GM12878 (cell line): ENCODE measurements around the gene SLC2A4RG. TPM values are rescaled to one million over a fixed set of nuclear protein-coding genes. Genes with fewer than 3 reads are reported as not detected.

Source experiments
- ATAC-seq: fragments of 200-7000 bp; cut with Tn5 transposase; 3 replicates; pipeline ENCODE4 v1.9.1; 2020; ENCODE audit warnings: mild to moderate bottlenecking, moderate library complexity
- BruUV-seq: library from RNA; stranded (reverse); fragments of 400-500 nt; replicated peaks from 2 replicates; lab custom pipeline; 2021; lab: Mats Ljungman, UMichigan
- CTCF ChIA-PET: fragments of 300-600 bp; sonication (Branson Sonifier 250); formaldehyde crosslinking; extraction: SDS; loops from one replicate; lab custom pipeline; 2021; ENCODE audit warnings: inconsistent platforms; lab: Yijun Ruan, JAX
- POLR2A ChIA-PET: fragments of 350-600 bp; formaldehyde crosslinking; extraction: SDS; loops from one replicate; lab custom pipeline; 2021; ENCODE audit warnings: inconsistent platforms; lab: Charles Lee
- RAD21 ChIA-PET: fragments of 300-600 bp; sonication (Branson Sonifier 250); formaldehyde crosslinking; loops from one replicate; lab custom pipeline; 2023; ENCODE audit warnings: antibody characterized with exemption; ENCODE audit not compliant: unreplicated experiment; lab: Charles Lee
- SMC1A ChIA-PET: fragments of 300-600 bp; sonication (Branson Sonifier 250); formaldehyde crosslinking; loops from one replicate; lab custom pipeline; 2023; ENCODE audit not compliant: unreplicated experiment, uncharacterized antibody; lab: Charles Lee
- DNase-seq: peaks from one replicate; pipeline ENCODE4 v3.0.0-alpha.2; 2011; ENCODE audit warnings: low read depth, low spot score
- FAIRE-seq: peaks from 3 replicates; lab custom pipeline; 2011; peaks lifted over from hg19 to GRCh38; lab: Jason Lieb, UNC
- H2AFZ ChIP-seq: 2 replicates; pipeline ENCODE4 v1.6.0; 2011; ENCODE audit warnings: low read depth, low read length, control low read depth; ENCODE audit not compliant: control insufficient read depth
- H3K27ac ChIP-seq: 2 replicates; pipeline ENCODE4 v1.5.1; 2011; ENCODE audit warnings: control low read depth; ENCODE audit not compliant: control insufficient read depth, insufficient read depth
- H3K27me3 ChIP-seq, 2 experiments: replicated peaks in 1 of 2; 2 replicates each; pipeline versions ENCODE4 v1.6.0 to v1.6.1; 2011; ENCODE audit warnings: low read length in 1 of 2; ENCODE audit not compliant: control insufficient read depth in 2 of 2, insufficient read depth in 2 of 2
- H3K36me3 ChIP-seq, 2 experiments: 2 replicates each; pipeline ENCODE4 v1.5.1; 2011; ENCODE audit warnings: low read length in 1 of 2; ENCODE audit not compliant: control insufficient read depth in 2 of 2, insufficient read depth in 2 of 2
- H3K4me1 ChIP-seq: 2 replicates; pipeline ENCODE4 v1.6.1; 2011; ENCODE audit warnings: mild to moderate bottlenecking, low read length, moderate library complexity, mixed read lengths; ENCODE audit not compliant: control insufficient read depth, insufficient read depth
- H3K4me2 ChIP-seq: 2 replicates; pipeline ENCODE4 v1.6.0; 2011; ENCODE audit warnings: control low read depth; ENCODE audit not compliant: control insufficient read depth, insufficient read depth
- H3K4me3 ChIP-seq: fragments of 200-600 bp; sonication (generic); 2 replicates; pipeline ENCODE4 v1.5.1; 2016
- H3K79me2 ChIP-seq: 2 replicates; pipeline ENCODE4 v1.6.0; 2011; ENCODE audit warnings: low read length; ENCODE audit not compliant: control insufficient read depth, insufficient read depth
- H3K9ac ChIP-seq: 2 replicates; pipeline ENCODE4 v1.8.0; 2011; ENCODE audit warnings: low read length, control low read depth, mixed read lengths; ENCODE audit not compliant: control insufficient read depth, insufficient read depth
- H3K9me3 ChIP-seq: replicated peaks from 3 replicates; pipeline ENCODE4 v1.5.1; 2011; ENCODE audit warnings: mild to moderate bottlenecking, low read length; ENCODE audit not compliant: control insufficient read depth, insufficient read depth
- H4K20me1 ChIP-seq: 2 replicates; pipeline ENCODE4 v1.6.0; 2011; ENCODE audit not compliant: control insufficient read depth, insufficient read depth
- CREM ChIP-seq: IDR thresholded peaks from 2 replicates; pipeline ENCODE4 v1.6.1; 2014; ENCODE audit warnings: antibody characterized with exemption, low read depth
- GATAD2B ChIP-seq: fragments of 450-650 bp; conservative IDR thresholded peaks from 2 replicates; pipeline ENCODE4 v1.6.1; 2017; ENCODE audit warnings: low read depth, mild to moderate bottlenecking, moderate library complexity
- HDGF ChIP-seq: fragments of 450-650 bp; IDR thresholded peaks from 2 replicates; pipeline ENCODE4 v1.6.1; 2016; ENCODE audit warnings: antibody characterized with exemption
- RUNX3 ChIP-seq: IDR thresholded peaks from 2 replicates; pipeline ENCODE4 v1.6.1; 2012; ENCODE audit warnings: low read length, inconsistent platforms
- STAT1 ChIP-seq: fragments of 450-650 bp; conservative IDR thresholded peaks from 2 replicates; pipeline ENCODE4 v1.6.1; 2014; ENCODE audit warnings: antibody characterized with exemption, mild to moderate bottlenecking
- ZNF217 ChIP-seq: fragments of 450-650 bp; IDR thresholded peaks from 2 replicates; pipeline ENCODE4 v1.6.1; 2017; ENCODE audit warnings: antibody characterized with exemption, mild to moderate bottlenecking
- whole genome bisulfite sequencing: methylation state at CpG from one replicate; pipeline ENCODE4 v1.1.6; 2016; ENCODE audit warnings: low lambda C conversion rate; ENCODE audit not compliant: insufficient replicate concordance, insufficient coverage; ENCODE audit errors: missing lambda C conversion rate; 5-methylcytosine and 5-hydroxymethylcytosine counted together
- in situ Hi-C: fragments of 300-500 bp; cut with MboI; formaldehyde crosslinking; loops from 9 replicates; pipeline ENCODE4 v1.14.3; 2018; ENCODE audit warnings: mixed read lengths
- intact Hi-C: fragments of 100-400 bp; cut with micrococcal nuclease; formaldehyde crosslinking; loops from one replicate; pipeline ENCODE4 v1.14.2; 2022; ENCODE audit not compliant: unreplicated experiment
- polyA plus RNA-seq, 11 experiments: library from polyadenylated mRNA; depleted of rRNA in 4 of 11; unstranded in 6 of 11; stranded (reverse) in 5 of 11; fragments of >200 nt; fragmentation: Nextera tagmentation in 4 of 11; fragmentation: Illumina TruSeq in 1 of 11; extraction: Ambion mirVana in 4 of 11; extraction: Trizol in 1 of 11; gene quantifications; 1 replicate in 1 of 11; 2 replicates in 10 of 11; pipeline versions ENCODE4 v1.2.1 to v1.2.3, GENCODE V29; 2011 to 2016; ENCODE audit warnings: inconsistent platforms in 2 of 11, missing spikeins in 2 of 11, low read depth in 1 of 11
- total RNA-seq, 4 experiments: library from RNA; depleted of rRNA in 3 of 4; stranded (reverse); fragments of >200 nt in 3 of 4; fragmentation: Illumina TruSeq in 1 of 4; extraction: Trizol in 1 of 4; gene quantifications; 2 replicates each; pipeline versions ENCODE4 v1.2.1 to v1.2.3, GENCODE V29; 2013 to 2021
- TF ChIP-seq, protein P1 (sequence below): IDR thresholded peaks from 2 replicates; pipeline ENCODE4 v1.6.1; 2011; ENCODE audit warnings: borderline replicate concordance, low read depth, mild to moderate bottlenecking, moderate library complexity, low read length; ENCODE audit not compliant: insufficient read depth, poor library complexity, severe bottlenecking
- TF ChIP-seq, protein P2 (sequence below): IDR thresholded peaks from 2 replicates; pipeline ENCODE4 v1.6.1; 2012; ENCODE audit warnings: improper control_type of control experiment, low read depth, low read length; ENCODE audit not compliant: insufficient replicate concordance
- TF ChIP-seq, protein P3 (sequence below): fragments of 450-650 bp; IDR thresholded peaks from 2 replicates; pipeline ENCODE4 v1.6.1; 2016; ENCODE audit warnings: mild to moderate bottlenecking, moderate library complexity, borderline replicate concordance

SLC2A4RG gene
- total and polyA plus RNA-seq, 10 of the 15 experiments (the other 5 are each of a cell fraction or from before 2014, with no cell fraction given) = 0.34 to 65.9 (median 13.3) TPM

DNA sequence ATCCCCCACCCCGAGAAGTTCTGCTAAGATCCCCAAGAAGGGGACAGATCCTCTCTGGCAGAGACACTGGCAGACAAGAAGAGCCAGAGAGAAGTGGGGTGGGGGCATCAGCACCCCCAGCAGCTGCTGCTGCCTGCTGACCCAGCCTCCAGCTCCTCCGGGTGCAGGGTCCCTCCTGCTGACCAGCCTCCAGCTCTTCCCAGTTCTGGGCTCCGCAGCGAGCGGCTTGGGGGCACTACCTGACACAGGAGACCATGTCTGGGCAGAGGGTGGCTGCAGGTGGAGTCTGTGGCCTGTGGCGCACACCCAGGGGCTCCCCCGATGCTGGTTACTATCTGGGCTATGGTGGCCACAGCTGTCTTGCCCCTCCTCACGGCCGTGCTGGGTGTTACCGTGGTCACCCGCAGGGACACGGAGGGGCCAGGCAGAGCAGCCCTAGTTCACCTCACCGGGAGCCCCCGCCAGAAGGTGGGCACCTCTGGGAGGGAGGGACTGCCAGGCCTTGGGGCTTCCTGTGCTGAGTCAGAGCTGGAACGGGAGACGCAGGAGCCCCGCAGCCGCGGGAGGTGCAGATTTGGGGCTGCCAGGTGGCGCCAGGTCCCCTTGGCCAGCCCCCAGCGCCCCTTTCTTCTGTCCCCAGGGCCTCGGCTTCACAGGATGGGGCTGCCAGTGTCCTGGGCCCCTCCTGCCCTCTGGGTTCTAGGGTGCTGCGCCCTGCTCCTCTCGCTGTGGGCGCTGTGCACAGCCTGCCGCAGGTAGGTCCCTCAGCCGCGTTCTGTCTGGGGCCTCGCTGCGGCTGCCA, 2.5 kb upstream of the SLC2A4RG start:
- under 1% methylated on average over 29 of the region's 30 CpGs for WGBS
- FAIRE-seq (peak; percentile 69), DNase-seq (no peak), ATAC-seq (peak; percentile 62)
- H3K27ac ChIP-seq = peak overlapping the region; percentile 94
- POLR2A ChIA-PET = interaction anchor here (0.6 to 2.1 kb wide), 6 partner anchors 9 to 128 kb away, joined by 3 to 6 read pairs (median 4); partner anchors contain the start of genes ARFRP1, TPD52L2 and ZGPAT
- SMC1A ChIA-PET = interaction anchor here (0.6 to 1.7 kb wide), 7 partner anchors 9 to 92 kb away, joined by 3 to 14 read pairs (median 3); partner anchors contain the start of genes ARFRP1 and ZGPAT
- H3K36me3 ChIP-seq = peaks cover 5 to 24% of the 10 kb centered on the region in 2 experiments; a peak in 3 of 4 replicates
- peak overlapping the region; percentile 84 for H3K4me3 ChIP-seq
- in situ Hi-C loops = no loop called here
- H4K20me1 ChIP-seq = no peaks in the 10 kb centered on the region
- no peak overlapping the region for H2AFZ ChIP-seq
- H3K79me2 ChIP-seq = peaks cover 23% of the 10 kb centered on the region
- BruUV-seq = no TSS peak
- CTCF ChIA-PET = interaction anchor here (0.6 to 2.9 kb wide), 8 partner anchors 14 to 199 kb away, joined by 3 to 28 read pairs (median 4); partner anchors contain the start of genes ARFRP1, RTEL1, TPD52L2 and ZGPAT
- RAD21 ChIA-PET = interaction anchor here (0.9 to 4.2 kb wide), 11 partner anchors 9 to 200 kb away, joined by 3 to 32 read pairs (median 5); partner anchors contain the start of genes ARFRP1, PTK6, RTEL1 and TPD52L2
- H3K9ac ChIP-seq = peak overlapping the region; percentile 81
- H3K4me2 ChIP-seq = peak overlapping the region; percentile 93
- no peaks in the 10 kb centered on the region for H3K9me3 ChIP-seq
- no peaks in the 10 kb centered on the region for H3K27me3 ChIP-seq
- intact Hi-C loops = loop anchor here (2.0 kb wide), 2 partner anchors 30 to 128 kb away; partner anchors contain the start of genes ARFRP1 and TPD52L2
- peaks cover 36% of the 10 kb centered on the region for H3K4me1 ChIP-seq
- TF ChIP-seq, protein P1, sequence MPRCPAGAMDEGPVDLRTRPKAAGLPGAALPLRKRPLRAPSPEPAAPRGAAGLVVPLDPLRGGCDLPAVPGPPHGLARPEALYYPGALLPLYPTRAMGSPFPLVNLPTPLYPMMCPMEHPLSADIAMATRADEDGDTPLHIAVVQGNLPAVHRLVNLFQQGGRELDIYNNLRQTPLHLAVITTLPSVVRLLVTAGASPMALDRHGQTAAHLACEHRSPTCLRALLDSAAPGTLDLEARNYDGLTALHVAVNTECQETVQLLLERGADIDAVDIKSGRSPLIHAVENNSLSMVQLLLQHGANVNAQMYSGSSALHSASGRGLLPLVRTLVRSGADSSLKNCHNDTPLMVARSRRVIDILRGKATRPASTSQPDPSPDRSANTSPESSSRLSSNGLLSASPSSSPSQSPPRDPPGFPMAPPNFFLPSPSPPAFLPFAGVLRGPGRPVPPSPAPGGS = peak; percentile 60
- TF ChIP-seq ZNF217 (no peak), HDGF (peak; percentile 52; the same call in 1 of the 2 replicates), RUNX3 (peak; percentile 50), STAT1 (no peak), CREM (no peak), GATAD2B (peak; percentile 75)
- TF ChIP-seq, protein P2, sequence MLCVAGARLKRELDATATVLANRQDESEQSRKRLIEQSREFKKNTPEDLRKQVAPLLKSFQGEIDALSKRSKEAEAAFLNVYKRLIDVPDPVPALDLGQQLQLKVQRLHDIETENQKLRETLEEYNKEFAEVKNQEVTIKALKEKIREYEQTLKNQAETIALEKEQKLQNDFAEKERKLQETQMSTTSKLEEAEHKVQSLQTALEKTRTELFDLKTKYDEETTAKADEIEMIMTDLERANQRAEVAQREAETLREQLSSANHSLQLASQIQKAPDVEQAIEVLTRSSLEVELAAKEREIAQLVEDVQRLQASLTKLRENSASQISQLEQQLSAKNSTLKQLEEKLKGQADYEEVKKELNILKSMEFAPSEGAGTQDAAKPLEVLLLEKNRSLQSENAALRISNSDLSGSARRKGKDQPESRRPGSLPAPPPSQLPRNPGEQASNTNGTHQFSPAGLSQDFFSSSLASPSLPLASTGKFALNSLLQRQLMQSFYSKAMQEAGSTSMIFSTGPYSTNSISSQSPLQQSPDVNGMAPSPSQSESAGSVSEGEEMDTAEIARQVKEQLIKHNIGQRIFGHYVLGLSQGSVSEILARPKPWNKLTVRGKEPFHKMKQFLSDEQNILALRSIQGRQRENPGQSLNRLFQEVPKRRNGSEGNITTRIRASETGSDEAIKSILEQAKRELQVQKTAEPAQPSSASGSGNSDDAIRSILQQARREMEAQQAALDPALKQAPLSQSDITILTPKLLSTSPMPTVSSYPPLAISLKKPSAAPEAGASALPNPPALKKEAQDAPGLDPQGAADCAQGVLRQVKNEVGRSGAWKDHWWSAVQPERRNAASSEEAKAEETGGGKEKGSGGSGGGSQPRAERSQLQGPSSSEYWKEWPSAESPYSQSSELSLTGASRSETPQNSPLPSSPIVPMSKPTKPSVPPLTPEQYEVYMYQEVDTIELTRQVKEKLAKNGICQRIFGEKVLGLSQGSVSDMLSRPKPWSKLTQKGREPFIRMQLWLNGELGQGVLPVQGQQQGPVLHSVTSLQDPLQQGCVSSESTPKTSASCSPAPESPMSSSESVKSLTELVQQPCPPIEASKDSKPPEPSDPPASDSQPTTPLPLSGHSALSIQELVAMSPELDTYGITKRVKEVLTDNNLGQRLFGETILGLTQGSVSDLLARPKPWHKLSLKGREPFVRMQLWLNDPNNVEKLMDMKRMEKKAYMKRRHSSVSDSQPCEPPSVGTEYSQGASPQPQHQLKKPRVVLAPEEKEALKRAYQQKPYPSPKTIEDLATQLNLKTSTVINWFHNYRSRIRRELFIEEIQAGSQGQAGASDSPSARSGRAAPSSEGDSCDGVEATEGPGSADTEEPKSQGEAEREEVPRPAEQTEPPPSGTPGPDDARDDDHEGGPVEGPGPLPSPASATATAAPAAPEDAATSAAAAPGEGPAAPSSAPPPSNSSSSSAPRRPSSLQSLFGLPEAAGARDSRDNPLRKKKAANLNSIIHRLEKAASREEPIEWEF = no peak
- TF ChIP-seq, protein P3, sequence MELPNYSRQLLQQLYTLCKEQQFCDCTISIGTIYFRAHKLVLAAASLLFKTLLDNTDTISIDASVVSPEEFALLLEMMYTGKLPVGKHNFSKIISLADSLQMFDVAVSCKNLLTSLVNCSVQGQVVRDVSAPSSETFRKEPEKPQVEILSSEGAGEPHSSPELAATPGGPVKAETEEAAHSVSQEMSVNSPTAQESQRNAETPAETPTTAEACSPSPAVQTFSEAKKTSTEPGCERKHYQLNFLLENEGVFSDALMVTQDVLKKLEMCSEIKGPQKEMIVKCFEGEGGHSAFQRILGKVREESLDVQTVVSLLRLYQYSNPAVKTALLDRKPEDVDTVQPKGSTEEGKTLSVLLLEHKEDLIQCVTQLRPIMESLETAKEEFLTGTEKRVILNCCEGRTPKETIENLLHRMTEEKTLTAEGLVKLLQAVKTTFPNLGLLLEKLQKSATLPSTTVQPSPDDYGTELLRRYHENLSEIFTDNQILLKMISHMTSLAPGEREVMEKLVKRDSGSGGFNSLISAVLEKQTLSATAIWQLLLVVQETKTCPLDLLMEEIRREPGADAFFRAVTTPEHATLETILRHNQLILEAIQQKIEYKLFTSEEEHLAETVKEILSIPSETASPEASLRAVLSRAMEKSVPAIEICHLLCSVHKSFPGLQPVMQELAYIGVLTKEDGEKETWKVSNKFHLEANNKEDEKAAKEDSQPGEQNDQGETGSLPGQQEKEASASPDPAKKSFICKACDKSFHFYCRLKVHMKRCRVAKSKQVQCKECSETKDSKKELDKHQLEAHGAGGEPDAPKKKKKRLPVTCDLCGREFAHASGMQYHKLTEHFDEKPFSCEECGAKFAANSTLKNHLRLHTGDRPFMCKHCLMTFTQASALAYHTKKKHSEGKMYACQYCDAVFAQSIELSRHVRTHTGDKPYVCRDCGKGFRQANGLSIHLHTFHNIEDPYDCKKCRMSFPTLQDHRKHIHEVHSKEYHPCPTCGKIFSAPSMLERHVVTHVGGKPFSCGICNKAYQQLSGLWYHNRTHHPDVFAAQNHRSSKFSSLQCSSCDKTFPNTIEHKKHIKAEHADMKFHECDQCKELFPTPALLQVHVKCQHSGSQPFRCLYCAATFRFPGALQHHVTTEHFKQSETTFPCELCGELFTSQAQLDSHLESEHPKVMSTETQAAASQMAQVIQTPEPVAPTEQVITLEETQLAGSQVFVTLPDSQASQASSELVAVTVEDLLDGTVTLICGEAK = no peak
